Thyroid gland (tissue), 4 donors: ENCODE measurements around the gene HELZ. TPM values are rescaled to one million over a fixed set of nuclear protein-coding genes. Genes with fewer than 3 reads are reported as not detected.
"Not testable (repeated sequence)": the region's sequence is repeated elsewhere in the genome, so short reads cannot be mapped to it uniquely, and the experiment has no call there.

Experiments used
- DNase-seq, 2 donors: peaks; one replicate each; pipeline ENCODE4 v3.0.0-alpha.2; 2019
- H3K27ac ChIP-seq, 3 donors: fragments of 200-600 bp; sonication (generic); 1 replicate in 2 of 3; 2 replicates in 1 of 3; pipeline ENCODE4 v1.5.1; 2016 to 2019; ENCODE audit warnings: mild to moderate bottlenecking in 1 of 3, moderate library complexity in 1 of 3
- H3K27me3 ChIP-seq: fragments of 200-600 bp; sonication (generic); one replicate; pipeline ENCODE4 v1.5.1; 2019
- H3K36me3 ChIP-seq, 2 donors: fragments of 200-600 bp; sonication (generic); one replicate each; pipeline ENCODE4 v1.5.1; 2016 to 2019
- H3K4me1 ChIP-seq, 2 donors: fragments of 200-600 bp; sonication (generic); one replicate each; pipeline ENCODE4 v1.5.1; 2017 to 2019
- H3K4me3 ChIP-seq, 3 donors: fragments of 200-600 bp; sonication (generic); replicated peaks in 1 of 3; 1 replicate in 2 of 3; 2 replicates in 1 of 3; pipeline ENCODE4 v1.5.1; 2016; ENCODE audit warnings: mild to moderate bottlenecking in 1 of 3
- H3K9me3 ChIP-seq: fragments of 200-600 bp; sonication (generic); one replicate; pipeline ENCODE4 v1.5.1; 2017
- CTCF ChIP-seq, 6 experiments: fragments of 200-600 bp in 3 of 6; fragments of 450-650 bp in 3 of 6; sonication (generic) in 3 of 6; IDR thresholded peaks; one replicate each; pipeline ENCODE4 v1.5.1; 2016 to 2019; ENCODE audit warnings: antibody characterized with exemption in 6 of 6, mild to moderate bottlenecking in 2 of 6, inconsistent platforms in 1 of 6, moderate library complexity in 1 of 6
- POLR2A ChIP-seq, 2 donors: fragments of 450-650 bp; IDR thresholded peaks; one replicate each; pipeline ENCODE4 v1.6.1; 2017; ENCODE audit warnings: antibody characterized with exemption in 2 of 2, mild to moderate bottlenecking in 2 of 2, moderate library complexity in 1 of 2
- WGBS, 2 donors: methylation state at CpG; one replicate each; pipeline ENCODE4 v1.1.5; 2017; 5-methylcytosine and 5-hydroxymethylcytosine counted together
- intact Hi-C: fragments of 100-400 bp; cut with DNase I; formaldehyde crosslinking; loops from one replicate; pipeline ENCODE4 v1.15.1; 2023
- total RNA-seq, 4 donors: library from RNA; depleted of rRNA; stranded (reverse); fragments of >200 nt; gene quantifications; one replicate each; pipeline ENCODE4 v1.2.3, GENCODE V29; 2016

Gene HELZ
- total RNA-seq, 4 donors from 2014 or later: 63.4 to 134 (median 88.2) TPM

- Histone ChIP-seq H3K27ac (no peak overlapping the region), H3K4me3 (no peak overlapping the region), H3K9me3 (no peaks in the 10 kb centered on the region), H3K4me1 (peaks cover 0 to 6% of the 10 kb centered on the region in 2 donors), H3K27me3 (no peaks in the 10 kb centered on the region), H3K36me3 (peaks cover 26 to 33% of the 10 kb centered on the region in 2 donors)
- TF ChIP-seq CTCF (IDR thresholded peaks at IDR 0.05) (no peak), POLR2A (IDR thresholded peaks at IDR 0.05) (no peak)
- intact Hi-C loops: no loop called here
- DNase-seq: no peak
- 95 to 96% methylated on average over 3 of the region's 3 CpGs for WGBS, 2 donors
These were observed 134.4 kb downstream of the HELZ start for GRCh38 chr17:67110619-67111018.

GRCh38 chr17:67109111-67109510 lies 135.9 kb downstream of the HELZ start:
- 82 to 88% methylated on average over 5 of the region's 5 CpGs for WGBS, 2 donors
- intact Hi-C loops: no loop called here
- peaks cover 26 to 33% of the 10 kb centered on the region in 2 donors for H3K36me3 ChIP-seq

GRCh38 chr17:67107811-67108775 lies 136.9 kb downstream of the HELZ start:
- Histone ChIP-seq H3K4me1 (peaks cover under 1 to 6% of the 10 kb centered on the region in 2 donors), H3K4me3 (no peak overlapping the region), H3K27ac (no peak overlapping the region), H3K27me3 (no peaks in the 10 kb centered on the region), H3K9me3 (no peaks in the 10 kb centered on the region), H3K36me3 (peaks cover 26 to 30% of the 10 kb centered on the region in 2 donors)
- DNase-seq: no peak
- intact Hi-C loops: no loop called here
- TF ChIP-seq CTCF (IDR thresholded peaks at IDR 0.05) (no peak), POLR2A (IDR thresholded peaks at IDR 0.05) (no peak)
- 93 to 95% methylated on average over 13 of the region's 13 CpGs for WGBS, 2 donors

More at GRCh38 chr17:67109111-67109510, 135.9 kb downstream of the HELZ start:
- Histone ChIP-seq H3K27me3 (no peaks in the 10 kb centered on the region), H3K4me3 (no peak overlapping the region), H3K9me3 (no peaks in the 10 kb centered on the region), H3K4me1 (peaks cover 0 to 6% of the 10 kb centered on the region in 2 donors), H3K27ac (no peak overlapping the region)
- no peak for DNase-seq
- no peak for TF ChIP-seq POLR2A (IDR thresholded peaks at IDR 0.05)
- no peak for TF ChIP-seq CTCF (IDR thresholded peaks at IDR 0.05)

DNA sequence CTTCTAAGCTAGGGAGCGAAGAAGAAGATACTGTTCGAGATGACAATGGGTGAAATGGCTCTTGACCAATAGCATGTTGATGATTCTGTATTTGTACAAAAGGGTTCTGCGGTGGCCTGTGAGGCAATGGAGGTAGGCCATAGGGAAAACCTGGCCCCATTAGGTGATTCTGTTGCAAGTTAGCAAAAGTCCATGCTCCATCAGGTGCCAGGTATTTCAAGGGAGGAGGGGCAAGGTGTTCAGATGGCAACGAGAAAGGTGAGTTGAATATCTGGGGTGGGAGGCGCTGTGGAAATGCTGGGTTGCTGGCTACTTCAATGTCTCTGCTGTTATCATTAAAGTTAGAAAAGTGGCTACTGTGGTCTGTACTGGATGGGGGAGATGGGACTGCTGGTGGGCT lies 137.8 kb downstream of the HELZ start:
- intact Hi-C loops: no loop called here
- Histone ChIP-seq H3K27me3 (no peaks in the 10 kb centered on the region), H3K4me3 (no peak overlapping the region), H3K9me3 (no peaks in the 10 kb centered on the region), H3K27ac (no peak overlapping the region), H3K4me1 (peaks cover 6 to 8% of the 10 kb centered on the region in 2 donors), H3K36me3 (peaks cover 26 to 30% of the 10 kb centered on the region in 2 donors)
- WGBS, 2 donors: 84% methylated on average over 5 of the region's 5 CpGs
- DNase-seq: peak; percentile 21 to 43
- TF ChIP-seq CTCF (IDR thresholded peaks at IDR 0.05) (no peak), POLR2A (IDR thresholded peaks at IDR 0.05) (no peak)

DNA sequence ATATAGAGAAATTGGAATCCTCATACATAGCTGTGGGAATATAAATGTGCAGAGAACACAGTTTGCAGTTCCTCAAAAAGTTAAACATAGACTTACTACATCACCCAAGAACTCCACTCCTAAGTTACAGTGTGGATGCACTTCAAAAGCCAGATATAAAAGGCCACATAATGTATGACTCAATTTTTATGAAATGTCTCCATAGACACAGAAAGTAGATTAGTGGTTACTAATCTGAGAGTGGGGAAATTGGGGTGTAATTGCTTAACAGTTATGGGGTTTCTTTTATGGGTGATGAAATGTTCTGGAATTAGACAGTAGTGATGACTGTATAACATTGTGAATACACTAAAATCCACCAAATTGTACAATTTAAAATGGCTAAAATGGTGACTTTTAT lies 139.8 kb downstream of the HELZ start:
- TF ChIP-seq CTCF (IDR thresholded peaks at IDR 0.05) (no peak), POLR2A (IDR thresholded peaks at IDR 0.05) (no peak)
- H3K36me3 ChIP-seq: peaks cover 26 to 30% of the 10 kb centered on the region in 2 donors
- intact Hi-C loops: no loop called here
- H3K4me1 ChIP-seq: peaks cover 8 to 11% of the 10 kb centered on the region in 2 donors
- no peaks in the 10 kb centered on the region for H3K9me3 ChIP-seq
- H3K27ac ChIP-seq: no peak overlapping the region
- no peaks in the 10 kb centered on the region for H3K27me3 ChIP-seq
- no peak overlapping the region for H3K4me3 ChIP-seq
- DNase-seq: no peak

GRCh38 chr17:67104641-67105040 lies 140.4 kb downstream of the HELZ start:
- H3K4me3 ChIP-seq, H3K27ac ChIP-seq, DNase-seq, H3K9me3 ChIP-seq, H3K27me3 ChIP-seq, intact Hi-C loops: not testable (repeated sequence)
- Histone ChIP-seq H3K4me1 (peaks cover 8 to 11% of the 10 kb centered on the region in 2 donors), H3K36me3 (peaks cover 26 to 30% of the 10 kb centered on the region in 2 donors)
- 96 to 97% methylated on average over 7 of the region's 7 CpGs for WGBS, 2 donors
